GM23338 (cell line): Measurements from ENCODE around the gene NPTXR. TPM values are rescaled to one million over a fixed set of nuclear protein-coding genes. Genes with fewer than 3 reads are reported as not detected.

Experiments used
- ATAC-seq: fragments of 200-7000 bp; cut with Tn5 transposase; 3 replicates; pipeline ENCODE4 v1.9.1; 2020
- DNase-seq: peaks from one replicate; pipeline ENCODE4 v3.0.0-alpha.2; 2015; ENCODE audit warnings: low spot score
- H2AFZ ChIP-seq: fragments of 200-600 bp; sonication (generic); 2 replicates; pipeline ENCODE4 v1.8.0; 2016; ENCODE audit warnings: antibody characterized with exemption, mild to moderate bottlenecking, moderate library complexity
- H3F3A ChIP-seq: fragments of 200-600 bp; sonication (generic); replicated peaks from 2 replicates; pipeline ENCODE4 v1.8.0; 2017; ENCODE audit warnings: antibody characterized with exemption, mixed run types, low read depth
- H3K27ac ChIP-seq: fragments of 200-600 bp; sonication (generic); 2 replicates; pipeline ENCODE4 v1.6.1; 2016; ENCODE audit warnings: low read depth
- H3K27me3 ChIP-seq: fragments of 200-600 bp; sonication (generic); 2 replicates; pipeline ENCODE4 v1.8.0; 2016; ENCODE audit warnings: mild to moderate bottlenecking, mixed run types, moderate library complexity; ENCODE audit not compliant: insufficient read depth
- H3K36me3 ChIP-seq: fragments of 200-600 bp; sonication (generic); 2 replicates; pipeline ENCODE4 v1.8.0; 2016; ENCODE audit warnings: mild to moderate bottlenecking; ENCODE audit not compliant: insufficient read depth
- H3K4me1 ChIP-seq: fragments of 200-600 bp; sonication (generic); 2 replicates; pipeline ENCODE4 v1.8.0; 2016; ENCODE audit warnings: mild to moderate bottlenecking, moderate library complexity; ENCODE audit not compliant: insufficient read depth
- H3K4me2 ChIP-seq: fragments of 200-600 bp; sonication (generic); 2 replicates; pipeline ENCODE4 v1.7.1; 2017; ENCODE audit warnings: mixed run types
- H3K4me3 ChIP-seq: fragments of 200-600 bp; sonication (generic); 2 replicates; pipeline ENCODE4 v1.6.1; 2016; ENCODE audit warnings: mixed run types
- H3K79me2 ChIP-seq: fragments of 200-600 bp; sonication (generic); replicated peaks from 2 replicates; pipeline ENCODE4 v1.8.0; 2017; ENCODE audit warnings: mild to moderate bottlenecking; ENCODE audit not compliant: insufficient read depth
- H3K9me2 ChIP-seq: fragments of 200-600 bp; sonication (generic); 2 replicates; pipeline ENCODE4 v1.8.0; 2017; ENCODE audit not compliant: insufficient read depth
- H4K20me1 ChIP-seq: fragments of 200-600 bp; sonication (generic); replicated peaks from 2 replicates; pipeline ENCODE4 v1.8.0; 2017; ENCODE audit warnings: mild to moderate bottlenecking; ENCODE audit not compliant: insufficient read depth
- H3K27ac Mint-ChIP-seq: 2 replicates; pipeline ENCODE4 v1.8.0; 2020; ENCODE audit warnings: inconsistent platforms, mild to moderate bottlenecking, moderate library complexity, mixed read lengths
- H3K27me3 Mint-ChIP-seq: 3 replicates; pipeline ENCODE4 v1.8.0; 2022; ENCODE audit warnings: low read depth, mild to moderate bottlenecking, moderate library complexity, mixed read lengths, inconsistent platforms; ENCODE audit not compliant: insufficient read depth, poor library complexity
- H3K36me3 Mint-ChIP-seq: 3 replicates; pipeline ENCODE4 v1.8.0; 2021; ENCODE audit warnings: low read depth, mild to moderate bottlenecking, inconsistent platforms, moderate library complexity, mixed read lengths
- H3K4me1 Mint-ChIP-seq: 3 replicates; pipeline ENCODE4 v1.8.0; 2020; ENCODE audit warnings: mild to moderate bottlenecking, inconsistent platforms, mixed read lengths
- H3K4me3 Mint-ChIP-seq: 3 replicates; pipeline ENCODE4 v1.8.0; 2021; ENCODE audit warnings: moderate library complexity, mild to moderate bottlenecking, inconsistent platforms, mixed read lengths
- H3K9me3 Mint-ChIP-seq: 3 replicates; pipeline ENCODE4 v1.8.0; 2020; ENCODE audit warnings: moderate library complexity, mild to moderate bottlenecking, inconsistent platforms, mixed read lengths
- CREB1 ChIP-seq: fragments of 250-450 bp; sonication (Bioruptor Pico); IDR thresholded peaks from 2 replicates; pipeline ENCODE4 v1.5.0; 2020; ENCODE audit warnings: low read depth, mild to moderate bottlenecking, moderate library complexity
- EZH2 ChIP-seq: fragments of 200-600 bp; sonication (generic); IDR thresholded peaks from one replicate; pipeline ENCODE4 v1.8.0; 2017; ENCODE audit warnings: antibody characterized with exemption, mild to moderate bottlenecking, low read depth; ENCODE audit not compliant: unreplicated experiment
- EZH2phosphoT487 ChIP-seq: fragments of 200-600 bp; sonication (generic); IDR thresholded peaks from one replicate; pipeline ENCODE4 v1.8.1; 2018; ENCODE audit warnings: antibody characterized with exemption; ENCODE audit not compliant: unreplicated experiment
- JUNB ChIP-seq: IDR thresholded peaks from one replicate; pipeline ENCODE4 v1.6.1; 2016; ENCODE audit warnings: antibody characterized with exemption; ENCODE audit not compliant: unreplicated experiment
- STAT1 ChIP-seq: IDR thresholded peaks from one replicate; pipeline ENCODE4 v1.6.1; 2016; ENCODE audit warnings: antibody characterized with exemption; ENCODE audit not compliant: unreplicated experiment
- ZNF331 ChIP-seq: fragments of 250-450 bp; sonication (Bioruptor Pico); IDR thresholded peaks from 2 replicates; pipeline ENCODE4 v1.5.0; 2020; ENCODE audit warnings: low read depth, mild to moderate bottlenecking, moderate library complexity
- polyA plus RNA-seq: library from polyadenylated mRNA; unstranded; fragments of >200 nt; fragmentation: Nextera tagmentation; extraction: Ambion mirVana; gene quantifications from 2 replicates; pipeline ENCODE4 v1.2.1, GENCODE V29; 2016
- total RNA-seq: library from RNA; depleted of rRNA; stranded (reverse); fragments of >200 nt; shearing (Covaris generic); gene quantifications from 2 replicates; pipeline ENCODE4 v1.2.3, GENCODE V29; 2014
- TF ChIP-seq, protein P1 (sequence below), 2 experiments: fragments of 200-600 bp in 1 of 2; sonication (generic) in 1 of 2; conservative IDR thresholded peaks; 2 replicates each; pipeline versions ENCODE4 v1.5.1 to v1.6.1; 2016 to 2017; ENCODE audit warnings: antibody characterized with exemption in 2 of 2, low read depth in 2 of 2, mild to moderate bottlenecking in 2 of 2, moderate library complexity in 1 of 2
- TF ChIP-seq, protein P2 (sequence below): IDR thresholded peaks from 2 replicates; pipeline ENCODE4 v1.6.1; 2016; ENCODE audit warnings: antibody characterized with exemption
- TF ChIP-seq, protein P3 (sequence below): IDR thresholded peaks from one replicate; pipeline ENCODE4 v1.6.1; 2018; ENCODE audit warnings: antibody characterized with exemption; ENCODE audit not compliant: unreplicated experiment

NPTXR gene
- total and polyA plus RNA-seq, 2 experiments from 2014 or later: 0.89 to 13.4 TPM

DNA sequence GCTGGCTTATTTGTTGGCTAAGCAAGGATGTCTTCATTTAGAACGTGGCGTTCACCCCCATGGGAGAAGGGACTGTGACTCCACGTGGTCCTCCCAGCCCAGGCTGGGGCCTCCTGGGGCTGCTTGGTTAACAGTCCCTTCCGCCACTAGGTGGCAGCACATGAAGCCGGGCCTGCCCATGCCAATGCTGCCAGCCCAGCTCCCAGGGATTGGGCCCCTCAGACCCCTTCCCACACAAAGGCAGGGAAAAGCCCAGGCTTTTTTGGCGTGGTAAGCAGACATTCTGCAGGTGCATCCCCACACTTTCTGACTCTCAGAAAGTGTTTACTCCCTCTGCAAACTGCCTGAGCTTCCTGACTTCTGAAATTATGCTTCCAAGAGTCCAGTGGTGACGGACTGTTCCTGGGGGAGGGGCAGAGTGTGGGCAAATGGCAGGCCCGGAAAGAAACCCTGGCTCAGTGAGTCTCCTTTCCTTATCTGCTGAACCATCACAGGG is 25.1 kb upstream of the NPTXR start:
- H3K4me2 ChIP-seq: peak overlapping the region; percentile 65; the same call in 1 of the 2 replicates
- no peak overlapping the region for H3K4me3 ChIP-seq
- peak; percentile 95 for DNase-seq
- TF ChIP-seq, protein P1, sequence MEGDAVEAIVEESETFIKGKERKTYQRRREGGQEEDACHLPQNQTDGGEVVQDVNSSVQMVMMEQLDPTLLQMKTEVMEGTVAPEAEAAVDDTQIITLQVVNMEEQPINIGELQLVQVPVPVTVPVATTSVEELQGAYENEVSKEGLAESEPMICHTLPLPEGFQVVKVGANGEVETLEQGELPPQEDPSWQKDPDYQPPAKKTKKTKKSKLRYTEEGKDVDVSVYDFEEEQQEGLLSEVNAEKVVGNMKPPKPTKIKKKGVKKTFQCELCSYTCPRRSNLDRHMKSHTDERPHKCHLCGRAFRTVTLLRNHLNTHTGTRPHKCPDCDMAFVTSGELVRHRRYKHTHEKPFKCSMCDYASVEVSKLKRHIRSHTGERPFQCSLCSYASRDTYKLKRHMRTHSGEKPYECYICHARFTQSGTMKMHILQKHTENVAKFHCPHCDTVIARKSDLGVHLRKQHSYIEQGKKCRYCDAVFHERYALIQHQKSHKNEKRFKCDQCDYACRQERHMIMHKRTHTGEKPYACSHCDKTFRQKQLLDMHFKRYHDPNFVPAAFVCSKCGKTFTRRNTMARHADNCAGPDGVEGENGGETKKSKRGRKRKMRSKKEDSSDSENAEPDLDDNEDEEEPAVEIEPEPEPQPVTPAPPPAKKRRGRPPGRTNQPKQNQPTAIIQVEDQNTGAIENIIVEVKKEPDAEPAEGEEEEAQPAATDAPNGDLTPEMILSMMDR (conservative IDR thresholded peaks at IDR 0.05; ENCODE audit: low read depth in 2 of 2): peak; percentile 85 to 92
- TF ChIP-seq ZNF331: no peak
- TF ChIP-seq, protein P2, sequence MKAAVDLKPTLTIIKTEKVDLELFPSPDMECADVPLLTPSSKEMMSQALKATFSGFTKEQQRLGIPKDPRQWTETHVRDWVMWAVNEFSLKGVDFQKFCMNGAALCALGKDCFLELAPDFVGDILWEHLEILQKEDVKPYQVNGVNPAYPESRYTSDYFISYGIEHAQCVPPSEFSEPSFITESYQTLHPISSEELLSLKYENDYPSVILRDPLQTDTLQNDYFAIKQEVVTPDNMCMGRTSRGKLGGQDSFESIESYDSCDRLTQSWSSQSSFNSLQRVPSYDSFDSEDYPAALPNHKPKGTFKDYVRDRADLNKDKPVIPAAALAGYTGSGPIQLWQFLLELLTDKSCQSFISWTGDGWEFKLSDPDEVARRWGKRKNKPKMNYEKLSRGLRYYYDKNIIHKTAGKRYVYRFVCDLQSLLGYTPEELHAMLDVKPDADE: no peak
- TF ChIP-seq, protein P3, sequence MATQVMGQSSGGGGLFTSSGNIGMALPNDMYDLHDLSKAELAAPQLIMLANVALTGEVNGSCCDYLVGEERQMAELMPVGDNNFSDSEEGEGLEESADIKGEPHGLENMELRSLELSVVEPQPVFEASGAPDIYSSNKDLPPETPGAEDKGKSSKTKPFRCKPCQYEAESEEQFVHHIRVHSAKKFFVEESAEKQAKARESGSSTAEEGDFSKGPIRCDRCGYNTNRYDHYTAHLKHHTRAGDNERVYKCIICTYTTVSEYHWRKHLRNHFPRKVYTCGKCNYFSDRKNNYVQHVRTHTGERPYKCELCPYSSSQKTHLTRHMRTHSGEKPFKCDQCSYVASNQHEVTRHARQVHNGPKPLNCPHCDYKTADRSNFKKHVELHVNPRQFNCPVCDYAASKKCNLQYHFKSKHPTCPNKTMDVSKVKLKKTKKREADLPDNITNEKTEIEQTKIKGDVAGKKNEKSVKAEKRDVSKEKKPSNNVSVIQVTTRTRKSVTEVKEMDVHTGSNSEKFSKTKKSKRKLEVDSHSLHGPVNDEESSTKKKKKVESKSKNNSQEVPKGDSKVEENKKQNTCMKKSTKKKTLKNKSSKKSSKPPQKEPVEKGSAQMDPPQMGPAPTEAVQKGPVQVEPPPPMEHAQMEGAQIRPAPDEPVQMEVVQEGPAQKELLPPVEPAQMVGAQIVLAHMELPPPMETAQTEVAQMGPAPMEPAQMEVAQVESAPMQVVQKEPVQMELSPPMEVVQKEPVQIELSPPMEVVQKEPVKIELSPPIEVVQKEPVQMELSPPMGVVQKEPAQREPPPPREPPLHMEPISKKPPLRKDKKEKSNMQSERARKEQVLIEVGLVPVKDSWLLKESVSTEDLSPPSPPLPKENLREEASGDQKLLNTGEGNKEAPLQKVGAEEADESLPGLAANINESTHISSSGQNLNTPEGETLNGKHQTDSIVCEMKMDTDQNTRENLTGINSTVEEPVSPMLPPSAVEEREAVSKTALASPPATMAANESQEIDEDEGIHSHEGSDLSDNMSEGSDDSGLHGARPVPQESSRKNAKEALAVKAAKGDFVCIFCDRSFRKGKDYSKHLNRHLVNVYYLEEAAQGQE: no peak
- 0 out of 2 replicates have a peak, but pooled peaks cover 7% of the 10 kb centered on the region for H3F3A ChIP-seq
- no peaks in the 10 kb centered on the region for H3K27me3 ChIP-seq
- H4K20me1 ChIP-seq: peaks cover 22% of the 10 kb centered on the region
- peak; percentile 44 for ATAC-seq
- Mint-ChIP-seq H3K9me3 (no peaks in the 10 kb centered on the region), H3K27ac (no peak overlapping the region), H3K4me3 (no peak overlapping the region), H3K27me3 (peaks cover 10% of the 10 kb centered on the region), H3K4me1 (peaks cover 46% of the 10 kb centered on the region), H3K36me3 (peaks cover 40% of the 10 kb centered on the region)
- peaks cover 8% of the 10 kb centered on the region for H3K79me2 ChIP-seq
- peak overlapping the region; percentile 45; the same call in 1 of the 2 replicates for H3K27ac ChIP-seq
- no peaks in the 10 kb centered on the region for H3K9me2 ChIP-seq
- peaks cover 6% of the 10 kb centered on the region; the same call in 1 of the 2 replicates for H3K36me3 ChIP-seq
- peaks cover 43% of the 10 kb centered on the region for H3K4me1 ChIP-seq
- H2AFZ ChIP-seq: no peak overlapping the region

DNA sequence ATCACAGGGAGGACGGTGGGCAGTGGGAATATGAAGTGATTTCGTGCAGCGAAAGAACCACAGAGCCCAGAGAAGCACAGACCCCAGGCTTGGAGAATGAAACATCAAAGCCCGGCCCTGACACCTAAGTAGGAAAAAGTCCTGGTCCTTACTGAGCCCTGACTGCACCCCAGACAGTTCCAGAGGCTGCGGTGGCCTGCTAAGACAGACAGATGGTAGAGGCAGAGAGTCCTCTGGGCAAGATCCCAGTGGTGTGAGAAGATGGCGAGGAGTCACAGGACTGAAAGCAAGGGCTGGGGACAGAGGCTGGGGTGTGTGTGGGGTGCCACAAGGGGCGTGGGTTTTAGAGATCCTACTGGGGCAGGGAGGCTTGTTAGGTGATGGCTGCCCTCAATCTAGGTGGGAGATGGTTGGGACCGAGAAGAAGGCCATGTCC is 24.5 kb upstream of the NPTXR start:
- no peak overlapping the region for H3K4me3 ChIP-seq
- 0 out of 2 replicates have a peak, but pooled peaks cover 7% of the 10 kb centered on the region for H3F3A ChIP-seq
- DNase-seq: no peak
- H3K9me3 Mint-ChIP-seq: no peaks in the 10 kb centered on the region
- peaks cover 6% of the 10 kb centered on the region; the same call in 1 of the 2 replicates for H3K36me3 ChIP-seq
- H3K4me1 Mint-ChIP-seq: peaks cover 42% of the 10 kb centered on the region
- H3K79me2 ChIP-seq: peaks cover 8% of the 10 kb centered on the region
- no peak overlapping the region for H3K4me2 ChIP-seq
- H3K27ac ChIP-seq: no peak overlapping the region
- H3K27ac Mint-ChIP-seq: no peak overlapping the region
- H2AFZ ChIP-seq: no peak overlapping the region
- H3K9me2 ChIP-seq: no peaks in the 10 kb centered on the region
- peaks cover 7% of the 10 kb centered on the region for H3K27me3 Mint-ChIP-seq
- H3K27me3 ChIP-seq: no peaks in the 10 kb centered on the region
- peaks cover 43% of the 10 kb centered on the region for H3K4me1 ChIP-seq
- peaks cover 22% of the 10 kb centered on the region for H4K20me1 ChIP-seq
- H3K4me3 Mint-ChIP-seq: no peak overlapping the region
- peaks cover 40% of the 10 kb centered on the region for H3K36me3 Mint-ChIP-seq
- no peak for ATAC-seq
- TF ChIP-seq, protein P1 (conservative IDR thresholded peaks at IDR 0.05; ENCODE audit: low read depth in 2 of 2): no peak
- TF ChIP-seq, protein P2: no peak
- TF ChIP-seq STAT1 (no peak), JUNB (no peak), EZH2phosphoT487 (no peak), EZH2 (no peak), ZNF331 (no peak), CREB1 (no peak)
- TF ChIP-seq, protein P3: no peak
